CD14-positive monocyte (primary cell): Measurements from ENCODE around the gene RASAL2. TPM values are rescaled to one million over a fixed set of nuclear protein-coding genes. Genes with fewer than 3 reads are reported as not detected.

Source experiments
- DNase-seq, 3 donors: peaks; one replicate each; pipeline ENCODE4 v3.0.0-alpha.2; 2011 to 2022
- H2AFZ ChIP-seq: 2 replicates; pipeline ENCODE4 v1.6.0; 2012; ENCODE audit warnings: mild to moderate bottlenecking, low read depth, low read length, inconsistent platforms; ENCODE audit not compliant: insufficient read depth, poor library complexity, severe bottlenecking
- H3K27ac ChIP-seq, 2 donors: 1 replicate in 1 of 2; 2 replicates in 1 of 2; pipeline ENCODE4 v1.5.1; 2012 to 2013; ENCODE audit warnings: low read length in 2 of 2, control low read depth in 1 of 2, inconsistent platforms in 1 of 2, low read depth in 1 of 2, mild to moderate bottlenecking in 1 of 2
- H3K27me3 ChIP-seq, 2 donors: one replicate each; pipeline versions ENCODE4 v1.6.0 to v1.6.1; 2011 to 2013; ENCODE audit warnings: low read length in 2 of 2; ENCODE audit not compliant: control insufficient read depth in 2 of 2, insufficient read depth in 2 of 2
- H3K36me3 ChIP-seq, 2 donors: replicated peaks in 1 of 2; 1 replicate in 1 of 2; 2 replicates in 1 of 2; pipeline versions ENCODE4 v1.5.1 to v1.6.1; 2012 to 2013; ENCODE audit warnings: low read length in 2 of 2, control low read depth in 1 of 2, inconsistent platforms in 1 of 2, mild to moderate bottlenecking in 1 of 2; ENCODE audit not compliant: insufficient read depth in 2 of 2, control insufficient read depth in 1 of 2
- H3K4me1 ChIP-seq, 2 donors: 1 replicate in 1 of 2; 2 replicates in 1 of 2; pipeline versions ENCODE4 v1.5.1 to v1.6.1; 2012 to 2013; ENCODE audit warnings: low read length in 2 of 2, control low read depth in 1 of 2, inconsistent platforms in 1 of 2, mild to moderate bottlenecking in 1 of 2, moderate library complexity in 1 of 2; ENCODE audit not compliant: insufficient read depth in 2 of 2, control insufficient read depth in 1 of 2
- H3K4me2 ChIP-seq: replicated peaks from 2 replicates; pipeline ENCODE3; 2012; ENCODE audit warnings: low read length, moderate library complexity, mild to moderate bottlenecking; ENCODE audit not compliant: poor library complexity, severe bottlenecking; ENCODE audit errors: extremely low read depth
- H3K4me3 ChIP-seq, 3 experiments: fragments of 200-600 bp in 1 of 3; sonication (generic) in 1 of 3; replicated peaks in 1 of 3; 1 replicate in 2 of 3; 2 replicates in 1 of 3; pipeline ENCODE4 v1.5.1; 2011 to 2013; ENCODE audit warnings: low read length in 3 of 3, mild to moderate bottlenecking in 3 of 3, control low read depth in 2 of 3, low read depth in 2 of 3, inconsistent platforms in 1 of 3, moderate library complexity in 1 of 3
- H3K79me2 ChIP-seq: 2 replicates; pipeline ENCODE4 v1.6.0; 2012; ENCODE audit warnings: mild to moderate bottlenecking, control low read depth, inconsistent platforms, low read length, moderate library complexity; ENCODE audit not compliant: insufficient read depth
- H3K9ac ChIP-seq: 2 replicates; pipeline ENCODE4 v1.6.0; 2017; ENCODE audit warnings: low read length, mild to moderate bottlenecking; ENCODE audit not compliant: insufficient read depth, poor library complexity, severe bottlenecking
- H3K9me3 ChIP-seq, 2 donors: replicated peaks in 1 of 2; 1 replicate in 1 of 2; 2 replicates in 1 of 2; pipeline versions ENCODE4 v1.5.1 to v1.6.1; 2012 to 2013; ENCODE audit warnings: low read length in 2 of 2, control low read depth in 1 of 2; ENCODE audit not compliant: control insufficient read depth in 1 of 2, insufficient read depth in 1 of 2
- H4K20me1 ChIP-seq: 2 replicates; pipeline ENCODE4 v1.6.0; 2012; ENCODE audit warnings: mild to moderate bottlenecking, low read length, control low read depth, moderate library complexity; ENCODE audit not compliant: insufficient read depth
- H3K27ac Mint-ChIP-seq, 7 donors: one replicate each; pipeline ENCODE4 v1.8.0; 2020; ENCODE audit warnings: mild to moderate bottlenecking in 7 of 7, mixed read lengths in 7 of 7, moderate library complexity in 6 of 7, inconsistent platforms in 2 of 7
- H3K27me3 Mint-ChIP-seq, 3 donors: one replicate each; pipeline ENCODE4 v1.8.0; 2021 to 2022; ENCODE audit warnings: low read depth in 3 of 3, mild to moderate bottlenecking in 3 of 3, mixed read lengths in 3 of 3, moderate library complexity in 3 of 3, inconsistent platforms in 1 of 3
- H3K36me3 Mint-ChIP-seq, 2 donors: one replicate each; pipeline ENCODE4 v1.8.0; 2020; ENCODE audit warnings: mixed read lengths in 2 of 2, inconsistent platforms in 1 of 2, mild to moderate bottlenecking in 1 of 2
- H3K4me1 Mint-ChIP-seq: one replicate; pipeline ENCODE4 v1.8.0; 2020; ENCODE audit warnings: mild to moderate bottlenecking, mixed read lengths
- H3K4me3 Mint-ChIP-seq, 2 donors: one replicate each; pipeline ENCODE4 v1.8.0; 2020; ENCODE audit warnings: mild to moderate bottlenecking in 2 of 2, mixed read lengths in 2 of 2, moderate library complexity in 1 of 2
- H3K9me3 Mint-ChIP-seq, 7 donors: one replicate each; pipeline ENCODE4 v1.8.0; 2020 to 2022; ENCODE audit warnings: mixed read lengths in 7 of 7, mild to moderate bottlenecking in 6 of 7, moderate library complexity in 6 of 7, inconsistent platforms in 2 of 7
- CTCF ChIP-seq: fragments of 200-600 bp; IDR thresholded peaks from one replicate; pipeline ENCODE4 v1.8.0; 2022; ENCODE audit warnings: antibody characterized with exemption, mild to moderate bottlenecking
- WGBS: methylation state at CpG from one replicate; pipeline ENCODE4 v1.1.5; 2013; ENCODE audit warnings: missing lambda C conversion rate; ENCODE audit not compliant: insufficient coverage; 5-methylcytosine and 5-hydroxymethylcytosine counted together
- intact Hi-C, 2 donors: fragments of 100-400 bp; cut with micrococcal nuclease; formaldehyde crosslinking; loops; one replicate each; pipeline versions ENCODE4 v1.15.0 to v1.15.1; 2023
- polyA plus RNA-seq, 3 donors: library from polyadenylated mRNA; depleted of rRNA in 1 of 3; unstranded in 2 of 3; stranded (reverse) in 1 of 3; fragments of 300-500 nt in 2 of 3; fragments of >200 nt in 1 of 3; fragmentation: Illumina TruSeq in 2 of 3; gene quantifications; 1 replicate in 2 of 3; 2 replicates in 1 of 3; pipeline ENCODE4 v1.2.3, GENCODE V29; 2012 to 2021

The RASAL2 gene
- polyA plus RNA-seq, 3 donors = 0.15 to 1.00 (median 0.63) TPM

GRCh38 chr1:178160736-178161475, 67.0 kb downstream of the RASAL2 start:
- Histone ChIP-seq H4K20me1 (no peaks in the 10 kb centered on the region), H3K27me3 (no peaks in the 10 kb centered on the region), H3K36me3 (no peaks in the 10 kb centered on the region), H3K27ac (no peak overlapping the region), H3K9ac (no peak overlapping the region), H2AFZ (no peak overlapping the region), H3K4me1 (no peaks in the 10 kb centered on the region), H3K4me3 (no peak overlapping the region), H3K79me2 (no peaks in the 10 kb centered on the region), H3K4me2 (no peak overlapping the region), H3K9me3 (no peaks in the 10 kb centered on the region)
- Mint-ChIP-seq H3K36me3 (no peaks in the 10 kb centered on the region), H3K27ac (no peak overlapping the region), H3K27me3 (no peaks in the 10 kb centered on the region), H3K4me1 (no peaks in the 10 kb centered on the region), H3K9me3 (peaks cover 0 to 3% (median 0%) of the 10 kb centered on the region in 7 donors), H3K4me3 (no peak overlapping the region)
- WGBS = 100% methylated on average over 1 of the region's 6 CpGs
- DNase-seq = no peak
- TF ChIP-seq CTCF = no peak
- intact Hi-C loops = no loop called here

- Mint-ChIP-seq H3K4me3 (no peak overlapping the region), H3K4me1 (no peaks in the 10 kb centered on the region), H3K27ac (no peak overlapping the region), H3K36me3 (no peaks in the 10 kb centered on the region), H3K27me3 (no peaks in the 10 kb centered on the region), H3K9me3 (peaks cover 0 to 3% (median 0%) of the 10 kb centered on the region in 7 donors)
- H3K9ac ChIP-seq = no peak overlapping the region
- TF ChIP-seq CTCF = no peak
- no peaks in the 10 kb centered on the region for H3K9me3 ChIP-seq
- no peaks in the 10 kb centered on the region for H3K27me3 ChIP-seq
- no CpG with 5 or more reads among the region's 2 CpGs for WGBS
- H3K4me2 ChIP-seq = no peak overlapping the region
- no peak overlapping the region for H2AFZ ChIP-seq
- no peak overlapping the region for H3K4me3 ChIP-seq
- H3K4me1 ChIP-seq = no peaks in the 10 kb centered on the region
- no peaks in the 10 kb centered on the region for H4K20me1 ChIP-seq
- H3K27ac ChIP-seq = no peak overlapping the region
- no peaks in the 10 kb centered on the region for H3K36me3 ChIP-seq
- no peak for DNase-seq
- H3K79me2 ChIP-seq = no peaks in the 10 kb centered on the region
- intact Hi-C loops = no loop called here
Observed at GRCh38 chr1:178161516-178161915, 67.6 kb downstream of the RASAL2 start.
